Adrenal gland (tissue), 5 donors: ENCODE measurements around the gene ALLC.
A peak's percentile ranks its signal among the peaks of the same experiment; 100 is the strongest.

Experiments
- CTCF ChIP-seq, 6 experiments: fragments of 450-650 bp in 4 of 6; fragments of 200-600 bp in 2 of 6; sonication (generic) in 1 of 6; IDR thresholded peaks; 1 replicate in 5 of 6; 2 replicates in 1 of 6; pipeline versions ENCODE4 v1.5.1 to v1.8.0; 2016 to 2021; ENCODE audit warnings: antibody characterized with exemption in 6 of 6, mild to moderate bottlenecking in 2 of 6, moderate library complexity in 1 of 6
- POLR2A ChIP-seq, 2 donors: fragments of 450-650 bp; IDR thresholded peaks; one replicate each; pipeline ENCODE4 v1.6.1; 2017; ENCODE audit warnings: antibody characterized with exemption in 2 of 2, mild to moderate bottlenecking in 2 of 2, moderate library complexity in 1 of 2
- donor health status: DM: no; HTN: no; CAD: no.

GRCh38 chr2:3626812-3627499, 31.0 kb upstream of the ALLC start:
- TF ChIP-seq POLR2A (IDR thresholded peaks at IDR 0.05) (no peak), CTCF (IDR thresholded peaks at IDR 0.05) (peak in 1 of 6 experiments; percentile 4)
